GM18951 (cell line): ENCODE results near the gene SOX2.

Experiments
- POLR2A ChIP-seq: IDR thresholded peaks from 4 replicates; pipeline ENCODE4 v1.6.1; 2011; ENCODE audit warnings: mild to moderate bottlenecking; ENCODE audit not compliant: insufficient read length, insufficient read depth; ENCODE audit errors: extremely low read depth
- in situ Hi-C: fragments of 300-500 bp; cut with MboI; formaldehyde crosslinking; loops from one replicate; pipeline ENCODE4 v1.12.0; 2022; ENCODE audit warnings: low sequenced_read_pairs, mixed read lengths, inconsistent platforms; ENCODE audit not compliant: unreplicated experiment

The SOX2 gene

GRCh38 chr3:181721046-181721875, 9.5 kb downstream of the SOX2 start:
- in situ Hi-C loops: loop anchor here (25.0 kb wide), 1 partner anchor 966 kb away; no protein-coding TSS in a partner anchor
- TF ChIP-seq POLR2A: no peak

GRCh38 chr3:181722156-181722555, 10.4 kb downstream of the SOX2 start:
- in situ Hi-C loops: loop anchor here (25.0 kb wide), 1 partner anchor 965 kb away; no protein-coding TSS in a partner anchor
- no peak for TF ChIP-seq POLR2A

DNA sequence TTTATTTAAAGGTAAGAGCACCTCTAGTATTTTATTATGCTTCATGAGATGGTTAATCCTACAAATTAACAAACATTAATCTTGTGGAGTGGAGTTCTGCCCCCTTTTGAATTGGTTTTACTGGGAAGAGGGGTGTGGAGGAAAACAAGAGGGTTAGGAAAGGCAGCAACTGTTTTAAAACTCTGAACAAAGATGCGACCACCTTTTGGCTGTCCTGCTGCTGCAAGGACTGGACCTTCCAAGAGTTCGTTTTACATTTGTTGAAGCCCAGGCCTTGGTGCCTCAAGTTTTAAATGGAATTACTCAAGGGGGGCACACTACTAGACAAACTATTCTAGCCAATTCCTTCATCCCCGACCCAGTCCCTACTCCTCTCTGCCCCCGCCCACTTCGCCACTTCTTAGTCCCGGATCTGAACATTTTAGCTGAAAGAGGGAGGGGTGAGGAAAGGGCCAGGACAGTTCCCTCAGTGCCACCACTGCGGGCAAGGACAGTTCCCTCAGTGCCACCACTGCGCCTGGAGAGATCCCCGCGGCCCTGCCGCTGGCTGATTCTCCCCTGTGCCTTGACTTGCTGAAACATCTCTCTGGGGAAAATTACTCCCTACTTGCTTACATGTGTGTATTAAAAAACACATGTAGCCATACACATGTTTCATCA, 11.2 kb downstream of the SOX2 start:
- in situ Hi-C loops: loop anchor here (25.0 kb wide), 1 partner anchor 964 kb away; no protein-coding TSS in a partner anchor
- TF ChIP-seq POLR2A: no peak

DNA sequence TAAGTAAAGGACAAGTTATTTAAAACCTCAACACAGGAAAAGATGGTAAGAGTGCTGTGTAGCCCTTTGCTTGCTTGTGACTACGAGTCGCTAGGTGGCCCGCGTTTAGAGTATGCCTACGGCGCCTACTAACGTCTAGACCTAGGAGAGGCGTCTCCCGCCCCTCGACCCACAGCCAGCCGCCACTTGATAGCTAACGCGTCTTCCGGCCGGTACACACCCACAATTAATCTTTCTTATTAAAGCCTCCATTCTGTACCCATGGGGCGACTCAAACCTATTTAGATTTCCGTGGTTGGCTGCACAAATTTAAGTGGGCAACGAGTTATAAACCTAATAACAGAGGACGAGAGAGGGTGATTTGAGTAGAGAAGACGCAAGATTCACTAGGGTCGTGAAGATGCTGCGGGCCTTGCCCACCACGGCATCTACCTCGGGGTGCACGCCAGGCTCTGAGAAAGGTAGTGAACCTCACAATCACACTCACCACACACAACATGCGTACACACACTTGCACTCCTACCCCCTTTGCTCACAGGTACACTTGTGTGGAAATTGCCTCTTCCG, 12.0 kb downstream of the SOX2 start:
- in situ Hi-C loops: loop anchor here (25.0 kb wide), 1 partner anchor 964 kb away; no protein-coding TSS in a partner anchor
- no peak for TF ChIP-seq POLR2A

GRCh38 chr3:181724192-181724965, 12.7 kb downstream of the SOX2 start:
- in situ Hi-C loops: loop anchor here (25.0 kb wide), 1 partner anchor 963 kb away; no protein-coding TSS in a partner anchor

DNA sequence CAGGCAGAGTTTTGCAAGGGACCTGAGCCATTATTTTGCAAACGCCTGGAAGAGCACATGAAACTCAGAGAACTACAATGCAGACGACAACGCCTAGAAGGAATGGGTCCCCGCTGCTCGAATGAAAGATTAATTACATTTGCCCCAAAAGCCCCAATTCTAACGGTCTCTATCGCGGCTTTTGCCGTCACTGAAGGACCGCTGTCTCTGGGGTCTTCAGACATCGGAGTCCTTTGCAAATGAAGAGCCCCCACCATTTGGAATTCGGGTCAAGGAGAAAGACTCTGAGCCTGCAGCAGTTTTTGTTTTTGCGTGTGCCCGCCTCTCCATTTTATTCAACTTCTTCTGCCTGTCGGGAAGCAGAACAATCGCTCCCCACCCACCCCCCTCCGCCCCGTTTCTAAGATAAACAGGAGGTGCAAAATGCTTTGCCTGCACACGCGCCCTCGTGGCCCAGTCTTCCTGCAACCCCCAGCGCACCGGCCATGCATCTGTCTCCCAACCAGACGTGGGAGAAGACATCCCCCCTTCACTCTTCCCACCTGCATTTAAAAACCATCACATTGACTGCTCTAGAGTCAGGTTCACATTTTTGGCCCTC, 13.5 kb downstream of the SOX2 start:
- TF ChIP-seq POLR2A: no peak

More at GRCh38 chr3:181724192-181724965, 12.7 kb downstream of the SOX2 start:
- TF ChIP-seq POLR2A: no peak

DNA sequence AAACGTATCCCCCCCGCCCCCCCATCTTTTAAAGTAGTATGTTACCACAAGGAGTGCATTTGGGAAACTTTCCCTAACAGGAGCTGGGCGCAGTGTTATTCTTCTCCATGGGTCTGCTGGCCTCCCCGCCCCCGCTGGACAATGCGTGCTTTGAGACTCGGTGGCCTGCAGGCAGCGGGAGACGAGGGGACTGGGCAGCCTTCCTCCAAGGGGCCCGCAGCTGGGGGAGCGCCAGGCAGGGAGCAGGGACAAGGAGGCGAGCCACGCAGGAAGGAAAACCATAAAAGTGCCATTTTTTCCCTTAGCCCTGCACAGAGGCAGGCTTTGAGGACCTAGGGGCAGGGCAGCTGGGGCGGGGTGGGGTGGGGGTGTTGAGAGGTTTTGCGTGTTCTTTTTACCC, 14.1 kb downstream of the SOX2 start:
- TF ChIP-seq POLR2A: no peak

More for the DNA sequence above, 13.5 kb downstream of the SOX2 start:
- in situ Hi-C loops: no loop called here

GRCh38 chr3:181726351-181727330, 14.9 kb downstream of the SOX2 start:
- in situ Hi-C loops: no loop called here
- no peak for TF ChIP-seq POLR2A

More for the DNA sequence above, 14.1 kb downstream of the SOX2 start:
- in situ Hi-C loops: no loop called here

- TF ChIP-seq POLR2A: no peak
- in situ Hi-C loops: no loop called here
Observed at GRCh38 chr3:181727341-181728032, 15.8 kb downstream of the SOX2 start.

GRCh38 chr3:181728470-181729340, 17.0 kb downstream of the SOX2 start:
- no peak for TF ChIP-seq POLR2A
- in situ Hi-C loops: no loop called here

GRCh38 chr3:181729341-181729869, 17.7 kb downstream of the SOX2 start:
- in situ Hi-C loops: no loop called here
- TF ChIP-seq POLR2A: no peak
